ENCODE data around the gene PLEKHA6. TPM values are rescaled to one million over a fixed set of nuclear protein-coding genes. Genes with fewer than 3 reads are reported as not detected.

Gene PLEKHA6
- total and polyA plus RNA-seq, 2 experiments from 2014 or later = 2.8 to 6.2 TPM

GRCh38 chr1:204350857-204351573 is 8.7 kb downstream of the PLEKHA6 start (continued):
- TF ChIP-seq STAT1 (IDR thresholded peaks at IDR 0.05; ENCODE audit: unreplicated experiment) (no peak), POLR2AphosphoS5 (IDR thresholded peaks at IDR 0.05; ENCODE audit: low read depth) (no peak), CREB1 (CRISPR knock-in tag; IDR thresholded peaks at IDR 0.05; ENCODE audit: low read depth) (no peak), JUNB (IDR thresholded peaks at IDR 0.05; ENCODE audit: unreplicated experiment) (no peak), ETS1 (IDR thresholded peaks at IDR 0.05) (no peak), EZH2phosphoT487 (IDR thresholded peaks at IDR 0.05; ENCODE audit: unreplicated experiment) (no peak)

GRCh38 chr1:204350312-204350711 is 9.4 kb downstream of the PLEKHA6 start:
- peaks cover 18% of the 10 kb centered on the region for H3K4me1 ChIP-seq (ENCODE audit: insufficient read depth)

GRCh38 chr1:204349602-204350001 is 10.1 kb downstream of the PLEKHA6 start:
- Histone ChIP-seq H3K27ac (ENCODE audit: low read depth) (no peak overlapping the region), H3K9me2 (ENCODE audit: insufficient read depth) (no peaks in the 10 kb centered on the region), H3K79me2 (replicated peaks; ENCODE audit: insufficient read depth) (no peaks in the 10 kb centered on the region), H3K4me1 (ENCODE audit: insufficient read depth) (peaks cover 18% of the 10 kb centered on the region), H3K36me3 (ENCODE audit: insufficient read depth) (no peaks in the 10 kb centered on the region), H3K27me3 (ENCODE audit: insufficient read depth) (no peaks in the 10 kb centered on the region), H3K4me2 (no peak overlapping the region), H3F3A (replicated peaks; ENCODE audit: low read depth) (peaks cover 3% of the 10 kb centered on the region; the same call in 1 of the 2 replicates), H4K20me1 (replicated peaks; ENCODE audit: insufficient read depth) (no peaks in the 10 kb centered on the region; the same call in 1 of the 2 replicates), H2AFZ (no peak overlapping the region), H3K4me3 (no peak overlapping the region)
- Mint-ChIP-seq H3K27ac (no peak overlapping the region), H3K36me3 (ENCODE audit: low read depth) (no peaks in the 10 kb centered on the region), H3K9me3 (no peaks in the 10 kb centered on the region), H3K27me3 (ENCODE audit: insufficient read depth, low read depth, poor library complexity) (peaks cover 6% of the 10 kb centered on the region), H3K4me1 (peaks cover 45% of the 10 kb centered on the region), H3K4me3 (no peak overlapping the region; the same call in 2 of the 3 replicates)
- no peak for ATAC-seq
- no peak for DNase-seq (ENCODE audit: low spot score)
- TF ChIP-seq CREB1 (CRISPR knock-in tag; IDR thresholded peaks at IDR 0.05; ENCODE audit: low read depth) (no peak), EZH2phosphoT487 (IDR thresholded peaks at IDR 0.05; ENCODE audit: unreplicated experiment) (no peak), ZNF331 (CRISPR knock-in tag; IDR thresholded peaks at IDR 0.05; ENCODE audit: low read depth) (no peak), JUNB (IDR thresholded peaks at IDR 0.05; ENCODE audit: unreplicated experiment) (no peak), CTCF (conservative IDR thresholded peaks at IDR 0.05; ENCODE audit: low read depth in 2 of 2) (no peak), STAT1 (IDR thresholded peaks at IDR 0.05; ENCODE audit: unreplicated experiment) (no peak), EZH2 (IDR thresholded peaks at IDR 0.05; ENCODE audit: low read depth, unreplicated experiment) (no peak), POLR2AphosphoS5 (IDR thresholded peaks at IDR 0.05; ENCODE audit: low read depth) (no peak), ZNF114 (CRISPR knock-in tag; IDR thresholded peaks at IDR 0.05) (no peak), ETS1 (IDR thresholded peaks at IDR 0.05) (no peak)

More at GRCh38 chr1:204350312-204350711, 9.4 kb downstream of the PLEKHA6 start:
- Mint-ChIP-seq H3K36me3 (ENCODE audit: low read depth) (no peaks in the 10 kb centered on the region), H3K27me3 (ENCODE audit: insufficient read depth, low read depth, poor library complexity) (peaks cover 7% of the 10 kb centered on the region), H3K9me3 (no peaks in the 10 kb centered on the region), H3K4me1 (peaks cover 39% of the 10 kb centered on the region), H3K27ac (no peak overlapping the region), H3K4me3 (peak overlapping the region; percentile 5; the same call in 1 of the 3 replicates)
- no peaks in the 10 kb centered on the region for H3K9me2 ChIP-seq (ENCODE audit: insufficient read depth)
- H3K27ac ChIP-seq (ENCODE audit: low read depth) = no peak overlapping the region
- ATAC-seq = no peak
- DNase-seq (ENCODE audit: low spot score) = no peak
- H2AFZ ChIP-seq = no peak overlapping the region
- peak overlapping the region; percentile 77; the same call in 1 of the 2 replicates for H3K4me2 ChIP-seq
- TF ChIP-seq ETS1 (IDR thresholded peaks at IDR 0.05) (no peak), ZNF114 (CRISPR knock-in tag; IDR thresholded peaks at IDR 0.05) (no peak)
- H4K20me1 ChIP-seq (replicated peaks; ENCODE audit: insufficient read depth) = no peaks in the 10 kb centered on the region; the same call in 1 of the 2 replicates
- H3K36me3 ChIP-seq (ENCODE audit: insufficient read depth) = no peaks in the 10 kb centered on the region
- peaks cover 3% of the 10 kb centered on the region; the same call in 1 of the 2 replicates for H3F3A ChIP-seq (replicated peaks; ENCODE audit: low read depth)
- no peaks in the 10 kb centered on the region for H3K27me3 ChIP-seq (ENCODE audit: insufficient read depth)
- H3K4me3 ChIP-seq = peak overlapping the region; percentile 44; the same call in 1 of the 2 replicates
- no peaks in the 10 kb centered on the region for H3K79me2 ChIP-seq (replicated peaks; ENCODE audit: insufficient read depth)

Data from GM23338 (cell line).